MM.1S (cell line): ENCODE measurements around the gene NTM.

Experiments
- DNase-seq: peaks from one replicate; pipeline ENCODE4 v3.0.0-alpha.2; 2015
- H2AFZ ChIP-seq: fragments of 300-600 bp; sonication (generic); 2 replicates; pipeline ENCODE4 v1.6.0; 2016; ENCODE audit warnings: antibody characterized with exemption, low read length
- H3F3A ChIP-seq: fragments of 300-600 bp; sonication (generic); 2 replicates; pipeline ENCODE4 v1.6.1; 2016; ENCODE audit warnings: mild to moderate bottlenecking, antibody characterized with exemption, low read length, moderate library complexity, mixed read lengths; ENCODE audit not compliant: insufficient read depth
- H3K27ac ChIP-seq: fragments of 300-600 bp; sonication (generic); 2 replicates; pipeline ENCODE4 v1.5.1; 2016; ENCODE audit warnings: mild to moderate bottlenecking, low read length
- H3K27me3 ChIP-seq: fragments of 300-600 bp; sonication (generic); replicated peaks from 2 replicates; pipeline ENCODE4 v1.6.0; 2016; ENCODE audit warnings: low read length; ENCODE audit not compliant: insufficient read depth
- H3K36me3 ChIP-seq: fragments of 300-600 bp; sonication (generic); replicated peaks from 2 replicates; pipeline ENCODE4 v1.6.1; 2016; ENCODE audit warnings: mild to moderate bottlenecking, low read length, mixed read lengths; ENCODE audit not compliant: insufficient read depth
- H3K4me1 ChIP-seq: fragments of 300-600 bp; sonication (generic); 2 replicates; pipeline ENCODE4 v1.6.1; 2016; ENCODE audit warnings: low read length, mixed read lengths
- H3K4me2 ChIP-seq: fragments of 300-600 bp; sonication (generic); 2 replicates; pipeline ENCODE4 v1.6.0; 2016; ENCODE audit warnings: low read depth, low read length
- H3K4me3 ChIP-seq: fragments of 300-600 bp; sonication (generic); 2 replicates; pipeline ENCODE4 v1.5.1; 2016; ENCODE audit warnings: low read length, mixed read lengths
- H3K79me2 ChIP-seq: fragments of 300-600 bp; sonication (generic); 2 replicates; pipeline ENCODE4 v1.6.1; 2016; ENCODE audit warnings: mixed run types, low read length, mixed read lengths
- H3K9ac ChIP-seq: fragments of 300-600 bp; sonication (generic); 2 replicates; pipeline ENCODE4 v1.6.1; 2016; ENCODE audit warnings: low read length, mixed read lengths
- H3K9me2 ChIP-seq: fragments of 300-600 bp; sonication (generic); replicated peaks from 2 replicates; pipeline ENCODE4 v1.6.1; 2016; ENCODE audit warnings: mild to moderate bottlenecking, low read length, mixed read lengths; ENCODE audit not compliant: insufficient read depth
- H3K9me3 ChIP-seq: fragments of 300-600 bp; sonication (generic); replicated peaks from 2 replicates; pipeline ENCODE4 v1.6.1; 2016; ENCODE audit warnings: mild to moderate bottlenecking, low read length, mixed read lengths; ENCODE audit not compliant: insufficient read depth
- H4K20me1 ChIP-seq: fragments of 300-600 bp; sonication (generic); 2 replicates; pipeline ENCODE4 v1.6.1; 2016; ENCODE audit warnings: mild to moderate bottlenecking, low read length, moderate library complexity, mixed read lengths; ENCODE audit not compliant: insufficient read depth
- CTCF ChIP-seq: fragments of 300-600 bp; sonication (generic); IDR thresholded peaks from 2 replicates; pipeline ENCODE4 v1.5.1; 2016; ENCODE audit warnings: antibody characterized with exemption, low read length, mixed read lengths
- EZH2 ChIP-seq: fragments of 300-600 bp; sonication (generic); optimal IDR thresholded peaks from 2 replicates; pipeline ENCODE3; 2017; ENCODE audit warnings: low read depth, mild to moderate bottlenecking, antibody characterized with exemption, low read length, mixed read lengths
- EZH2phosphoT487 ChIP-seq: fragments of 300-600 bp; sonication (generic); IDR thresholded peaks from 2 replicates; pipeline ENCODE4 v1.6.1; 2018; ENCODE audit warnings: antibody characterized with exemption, low read length

The NTM gene

GRCh38 chr11:132005887-132006286 lies 635.5 kb downstream of the NTM start:
- no peaks in the 10 kb centered on the region for H4K20me1 ChIP-seq
- H3K9me3 ChIP-seq, result no peaks in the 10 kb centered on the region
- DNase-seq, result no peak

GRCh38 chr11:132006884-132007580 lies 636.6 kb downstream of the NTM start:
- Histone ChIP-seq H3K27me3 (no peaks in the 10 kb centered on the region), H3K27ac (no peak overlapping the region), H3K9me3 (no peaks in the 10 kb centered on the region), H3K4me2 (no peak overlapping the region), H4K20me1 (no peaks in the 10 kb centered on the region), H3K4me1 (no peaks in the 10 kb centered on the region), H3K79me2 (no peaks in the 10 kb centered on the region), H3K4me3 (no peak overlapping the region), H3K9ac (no peak overlapping the region), H3K9me2 (no peaks in the 10 kb centered on the region), H3K36me3 (no peaks in the 10 kb centered on the region), H2AFZ (no peak overlapping the region), H3F3A (no peaks in the 10 kb centered on the region)
- TF ChIP-seq CTCF (no peak), EZH2phosphoT487 (no peak), EZH2 (no peak)
- no peak for DNase-seq

More at GRCh38 chr11:132005887-132006286, 635.5 kb downstream of the NTM start:
- Histone ChIP-seq H3K4me3 (no peak overlapping the region), H3K79me2 (no peaks in the 10 kb centered on the region), H2AFZ (no peak overlapping the region), H3K27me3 (no peaks in the 10 kb centered on the region), H3F3A (no peaks in the 10 kb centered on the region), H3K4me2 (no peak overlapping the region), H3K9ac (no peak overlapping the region), H3K9me2 (no peaks in the 10 kb centered on the region), H3K4me1 (no peaks in the 10 kb centered on the region), H3K36me3 (no peaks in the 10 kb centered on the region), H3K27ac (no peak overlapping the region)
- TF ChIP-seq EZH2 (no peak), EZH2phosphoT487 (no peak), CTCF (no peak)

- H3F3A ChIP-seq, result no peaks in the 10 kb centered on the region
- TF ChIP-seq EZH2 (no peak), EZH2phosphoT487 (no peak), CTCF (no peak)
Measured at GRCh38 chr11:132008226-132008625, 637.8 kb downstream of the NTM start.

More at GRCh38 chr11:132008226-132008625, 637.8 kb downstream of the NTM start:
- Histone ChIP-seq H4K20me1 (no peaks in the 10 kb centered on the region), H3K4me1 (no peaks in the 10 kb centered on the region), H3K4me2 (no peak overlapping the region), H2AFZ (no peak overlapping the region), H3K79me2 (no peaks in the 10 kb centered on the region), H3K9me2 (no peaks in the 10 kb centered on the region), H3K4me3 (no peak overlapping the region), H3K27ac (no peak overlapping the region), H3K9me3 (no peaks in the 10 kb centered on the region), H3K9ac (no peak overlapping the region), H3K27me3 (no peaks in the 10 kb centered on the region), H3K36me3 (no peaks in the 10 kb centered on the region)
- DNase-seq, result no peak
